Measurements from ENCODE around the gene GRPR.

The GRPR gene

GRCh38 chrX:16096141-16096540, 27.2 kb upstream of the GRPR start (continued):
- TF ChIP-seq ZBTB49 (tag by site-specific recombination; IDR thresholded peaks at IDR 0.05; ENCODE audit: low read depth) (no peak), EGR2 (tag by site-specific recombination; IDR thresholded peaks at IDR 0.05; ENCODE audit: low read depth) (no peak)

DNA sequence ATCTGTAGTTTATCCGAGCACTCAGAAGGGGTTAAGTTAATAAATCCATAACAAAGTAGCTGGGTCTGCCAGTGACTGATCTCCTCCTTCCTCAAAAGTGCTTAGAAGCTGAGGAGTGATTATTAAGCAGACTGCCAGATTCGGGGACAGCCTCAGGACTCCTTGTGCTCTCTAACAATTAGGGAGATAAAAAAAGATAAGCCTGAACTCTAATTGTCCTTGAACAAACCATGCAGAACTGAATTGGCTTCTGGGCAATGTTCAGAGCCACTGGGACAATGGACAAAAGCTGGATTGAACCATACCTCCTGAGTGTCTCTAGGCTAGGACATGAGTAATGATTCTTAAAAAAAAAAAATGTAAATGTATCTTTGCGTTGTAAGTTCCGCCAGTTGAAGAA, 22.7 kb upstream of the GRPR start:
- no peaks in the 10 kb centered on the region for H3K36me3 ChIP-seq (ENCODE audit: control insufficient read depth in 2 of 2, insufficient read depth in 1 of 2, low read length in 2 of 2)
- H3K27ac ChIP-seq (ENCODE audit: extremely low read depth, low read depth, low read length) = no peak overlapping the region
- ChIA-PET CTCF (interaction anchor here (0.7 kb wide), 1 partner anchor 123 kb away, joined by 3 read pairs; no protein-coding TSS in a partner anchor), POLR2A (no interaction called here)
- H3K4me1 ChIP-seq (ENCODE audit: control insufficient read depth, insufficient read depth, low read length) = no peaks in the 10 kb centered on the region
- H3K9me3 ChIP-seq (ENCODE audit: control insufficient read depth, insufficient read depth, low read depth, low read length) = no peaks in the 10 kb centered on the region
- TF ChIP-seq, protein P1, sequence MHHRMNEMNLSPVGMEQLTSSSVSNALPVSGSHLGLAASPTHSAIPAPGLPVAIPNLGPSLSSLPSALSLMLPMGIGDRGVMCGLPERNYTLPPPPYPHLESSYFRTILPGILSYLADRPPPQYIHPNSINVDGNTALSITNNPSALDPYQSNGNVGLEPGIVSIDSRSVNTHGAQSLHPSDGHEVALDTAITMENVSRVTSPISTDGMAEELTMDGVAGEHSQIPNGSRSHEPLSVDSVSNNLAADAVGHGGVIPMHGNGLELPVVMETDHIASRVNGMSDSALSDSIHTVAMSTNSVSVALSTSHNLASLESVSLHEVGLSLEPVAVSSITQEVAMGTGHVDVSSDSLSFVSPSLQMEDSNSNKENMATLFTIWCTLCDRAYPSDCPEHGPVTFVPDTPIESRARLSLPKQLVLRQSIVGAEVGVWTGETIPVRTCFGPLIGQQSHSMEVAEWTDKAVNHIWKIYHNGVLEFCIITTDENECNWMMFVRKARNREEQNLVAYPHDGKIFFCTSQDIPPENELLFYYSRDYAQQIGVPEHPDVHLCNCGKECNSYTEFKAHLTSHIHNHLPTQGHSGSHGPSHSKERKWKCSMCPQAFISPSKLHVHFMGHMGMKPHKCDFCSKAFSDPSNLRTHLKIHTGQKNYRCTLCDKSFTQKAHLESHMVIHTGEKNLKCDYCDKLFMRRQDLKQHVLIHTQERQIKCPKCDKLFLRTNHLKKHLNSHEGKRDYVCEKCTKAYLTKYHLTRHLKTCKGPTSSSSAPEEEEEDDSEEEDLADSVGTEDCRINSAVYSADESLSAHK (tag by site-specific recombination; IDR thresholded peaks at IDR 0.05) = no peak
- no peak for TF ChIP-seq GFI1B (tag by site-specific recombination; IDR thresholded peaks at IDR 0.05)
- no peak for TF ChIP-seq ZNF785 (tag by site-specific recombination; IDR thresholded peaks at IDR 0.05)
- TF ChIP-seq ZNF626 (tag by site-specific recombination; IDR thresholded peaks at IDR 0.05) = no peak
- TF ChIP-seq ZNF768 (tag by site-specific recombination; IDR thresholded peaks at IDR 0.05) = no peak
- TF ChIP-seq ZNF707 (tag by site-specific recombination; IDR thresholded peaks at IDR 0.05) = no peak
- TF ChIP-seq ZNF140 (tag by site-specific recombination; IDR thresholded peaks at IDR 0.05) = no peak
- TF ChIP-seq ZNF112 (tag by site-specific recombination; IDR thresholded peaks at IDR 0.05) = no peak
- TF ChIP-seq ZNF558 (tag by site-specific recombination; IDR thresholded peaks at IDR 0.05) = no peak
- no peak for TF ChIP-seq ZNF23 (tag by site-specific recombination; IDR thresholded peaks at IDR 0.05; ENCODE audit: borderline replicate concordance)
- TF ChIP-seq SETDB1 (IDR thresholded peaks at IDR 0.05; ENCODE audit: insufficient read length, low read length) = no peak
- TF ChIP-seq ZNF585B (tag by site-specific recombination; IDR thresholded peaks at IDR 0.05) = no peak
- TF ChIP-seq IKZF3 (tag by site-specific recombination; IDR thresholded peaks at IDR 0.05) = no peak
- TF ChIP-seq ZNF416 (tag by site-specific recombination; IDR thresholded peaks at IDR 0.05) = no peak
- TF ChIP-seq GLI4 (tag by site-specific recombination; IDR thresholded peaks at IDR 0.05) = no peak
- TF ChIP-seq YY2 (tag by site-specific recombination; IDR thresholded peaks at IDR 0.05) = no peak
- TF ChIP-seq ZNF473 (tag by site-specific recombination; IDR thresholded peaks at IDR 0.05) = no peak
- TF ChIP-seq KLF8 (tag by site-specific recombination; IDR thresholded peaks at IDR 0.05) = no peak
- TF ChIP-seq ZNF660 (tag by site-specific recombination; IDR thresholded peaks at IDR 0.05) = no peak
- TF ChIP-seq ZNF530 (tag by site-specific recombination; IDR thresholded peaks at IDR 0.05; ENCODE audit: low read depth) = no peak
- no peak overlapping the region for H3K4me3 ChIP-seq (ENCODE audit: low read depth, low read length)

DNA sequence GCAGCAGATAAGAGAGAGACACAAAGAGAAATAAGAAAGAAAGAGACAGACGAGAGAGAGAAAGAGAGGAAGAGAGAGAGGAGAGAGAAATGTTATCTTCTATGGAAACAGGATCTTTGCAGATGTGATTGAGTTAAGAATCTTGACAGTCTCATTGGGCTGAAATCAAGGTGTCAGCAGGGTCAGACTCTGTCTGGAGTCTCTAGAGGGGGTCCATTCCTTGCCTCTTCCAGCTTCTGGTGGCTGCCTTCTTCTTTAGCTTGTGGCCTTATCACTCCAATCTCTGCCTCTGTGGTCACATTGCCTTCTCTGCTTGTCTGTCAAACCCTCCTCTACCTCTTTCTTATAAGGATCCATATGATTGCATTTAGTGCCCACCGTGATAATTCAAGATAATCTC, 21.8 kb upstream of the GRPR start:
- no peak overlapping the region for H3K4me3 ChIP-seq (ENCODE audit: low read depth, low read length)
- no peak overlapping the region for H3K27ac ChIP-seq (ENCODE audit: extremely low read depth, low read depth, low read length)
- no peaks in the 10 kb centered on the region for H3K9me3 ChIP-seq (ENCODE audit: control insufficient read depth, insufficient read depth, low read depth, low read length)
- CTCF ChIA-PET = no interaction called here
- no peaks in the 10 kb centered on the region for H3K4me1 ChIP-seq (ENCODE audit: control insufficient read depth, insufficient read depth, low read length)
- H3K36me3 ChIP-seq (ENCODE audit: control insufficient read depth in 2 of 2, insufficient read depth in 1 of 2, low read length in 2 of 2) = no peaks in the 10 kb centered on the region
- POLR2A ChIA-PET = no interaction called here
- TF ChIP-seq ZNF239 (tag by site-specific recombination; IDR thresholded peaks at IDR 0.05) = no peak
- no peak for TF ChIP-seq GLI2 (tag by site-specific recombination; IDR thresholded peaks at IDR 0.05; ENCODE audit: borderline replicate concordance, low read depth)
- no peak for TF ChIP-seq HOXD13 (CRISPR knock-in tag; IDR thresholded peaks at IDR 0.05; ENCODE audit: borderline replicate concordance)
- TF ChIP-seq, protein P2, sequence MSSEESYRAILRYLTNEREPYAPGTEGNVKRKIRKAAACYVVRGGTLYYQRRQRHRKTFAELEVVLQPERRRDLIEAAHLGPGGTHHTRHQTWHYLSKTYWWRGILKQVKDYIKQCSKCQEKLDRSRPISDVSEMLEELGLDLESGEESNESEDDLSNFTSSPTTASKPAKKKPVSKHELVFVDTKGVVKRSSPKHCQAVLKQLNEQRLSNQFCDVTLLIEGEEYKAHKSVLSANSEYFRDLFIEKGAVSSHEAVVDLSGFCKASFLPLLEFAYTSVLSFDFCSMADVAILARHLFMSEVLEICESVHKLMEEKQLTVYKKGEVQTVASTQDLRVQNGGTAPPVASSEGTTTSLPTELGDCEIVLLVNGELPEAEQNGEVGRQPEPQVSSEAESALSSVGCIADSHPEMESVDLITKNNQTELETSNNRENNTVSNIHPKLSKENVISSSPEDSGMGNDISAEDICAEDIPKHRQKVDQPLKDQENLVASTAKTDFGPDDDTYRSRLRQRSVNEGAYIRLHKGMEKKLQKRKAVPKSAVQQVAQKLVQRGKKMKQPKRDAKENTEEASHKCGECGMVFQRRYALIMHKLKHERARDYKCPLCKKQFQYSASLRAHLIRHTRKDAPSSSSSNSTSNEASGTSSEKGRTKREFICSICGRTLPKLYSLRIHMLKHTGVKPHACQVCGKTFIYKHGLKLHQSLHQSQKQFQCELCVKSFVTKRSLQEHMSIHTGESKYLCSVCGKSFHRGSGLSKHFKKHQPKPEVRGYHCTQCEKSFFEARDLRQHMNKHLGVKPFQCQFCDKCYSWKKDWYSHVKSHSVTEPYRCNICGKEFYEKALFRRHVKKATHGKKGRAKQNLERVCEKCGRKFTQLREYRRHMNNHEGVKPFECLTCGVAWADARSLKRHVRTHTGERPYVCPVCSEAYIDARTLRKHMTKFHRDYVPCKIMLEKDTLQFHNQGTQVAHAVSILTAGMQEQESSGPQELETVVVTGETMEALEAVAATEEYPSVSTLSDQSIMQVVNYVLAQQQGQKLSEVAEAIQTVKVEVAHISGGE (tag by site-specific recombination; conservative IDR thresholded peaks at IDR 0.05; ENCODE audit: low read depth) = no peak
- TF ChIP-seq ZFHX2 (tag by site-specific recombination; conservative IDR thresholded peaks at IDR 0.05) = no peak
- TF ChIP-seq ZNF423 (tag by site-specific recombination; IDR thresholded peaks at IDR 0.05) = no peak
- no peak for TF ChIP-seq ZNF302 (tag by site-specific recombination; IDR thresholded peaks at IDR 0.05; ENCODE audit: low read depth)
